Measurements from ENCODE around the gene SSBP3.

GRCh38 chr1:54291276-54292001, 114.8 kb downstream of the SSBP3 start:
- TF ChIP-seq RAD21 (IDR thresholded peaks at IDR 0.05; ENCODE audit: low read length) (no peak), CTCF (IDR thresholded peaks at IDR 0.05) (no peak), CHD2 (IDR thresholded peaks at IDR 0.05; ENCODE audit: low read length, partially characterized antibody) (no peak), USF2 (IDR thresholded peaks at IDR 0.05; ENCODE audit: borderline replicate concordance, low read depth, low read length) (no peak), POLR2AphosphoS5 (IDR thresholded peaks at IDR 0.05; ENCODE audit: low read depth, low read length) (no peak), GABPA (IDR thresholded peaks at IDR 0.05; ENCODE audit: low read depth) (no peak), MXI1 (IDR thresholded peaks at IDR 0.05; ENCODE audit: low read depth, low read length) (no peak), FOXJ3 (CRISPR knock-in tag; IDR thresholded peaks at IDR 0.05) (no peak), EZH2phosphoT487 (IDR thresholded peaks at IDR 0.05; ENCODE audit: borderline replicate concordance, low read depth) (no peak), NRF1 (IDR thresholded peaks at IDR 0.05; ENCODE audit: low read depth, low read length) (no peak), SIN3A (IDR thresholded peaks at IDR 0.05; ENCODE audit: borderline replicate concordance, low read depth, low read length) (no peak), PBX3 (IDR thresholded peaks at IDR 0.05) (no peak)
